Mesodermal cell (in vitro differentiated cells): ENCODE data around the gene OR51S1.
"Not testable (repeated sequence)": the region's sequence is repeated elsewhere in the genome, so short reads cannot be mapped to it uniquely, and the experiment has no call there.

Source experiments
- H3K27ac ChIP-seq: 2 replicates; pipeline ENCODE4 v1.7.0; 2013; ENCODE audit warnings: mild to moderate bottlenecking, low read depth, low read length, moderate library complexity; ENCODE audit not compliant: severe bottlenecking
- H3K36me3 ChIP-seq: 2 replicates; pipeline ENCODE4 v1.7.1; 2013; ENCODE audit warnings: mild to moderate bottlenecking, low read length, moderate library complexity; ENCODE audit not compliant: control insufficient read depth, insufficient read depth
- H3K4me1 ChIP-seq: one replicate; pipeline ENCODE4 v1.7.1; 2013; ENCODE audit warnings: mild to moderate bottlenecking, low read length; ENCODE audit not compliant: insufficient read depth, control insufficient read depth, poor library complexity, severe bottlenecking
- H3K4me3 ChIP-seq: 2 replicates; pipeline ENCODE4 v1.7.0; 2013; ENCODE audit warnings: low read length, control low read depth, mild to moderate bottlenecking; ENCODE audit not compliant: insufficient read depth, poor library complexity, severe bottlenecking; ENCODE audit errors: extremely low read depth
- H3K9me3 ChIP-seq: 2 replicates; pipeline ENCODE4 v1.7.1; 2013; ENCODE audit warnings: mild to moderate bottlenecking, low read length, moderate library complexity; ENCODE audit not compliant: control insufficient read depth
- WGBS, 2 experiments: methylation state at CpG; one replicate each; pipeline ENCODE4 v1.1.5; 2013; ENCODE audit warnings: missing lambda C conversion rate in 2 of 2; ENCODE audit not compliant: insufficient coverage in 2 of 2; 5-methylcytosine and 5-hydroxymethylcytosine counted together

OR51S1 gene

DNA sequence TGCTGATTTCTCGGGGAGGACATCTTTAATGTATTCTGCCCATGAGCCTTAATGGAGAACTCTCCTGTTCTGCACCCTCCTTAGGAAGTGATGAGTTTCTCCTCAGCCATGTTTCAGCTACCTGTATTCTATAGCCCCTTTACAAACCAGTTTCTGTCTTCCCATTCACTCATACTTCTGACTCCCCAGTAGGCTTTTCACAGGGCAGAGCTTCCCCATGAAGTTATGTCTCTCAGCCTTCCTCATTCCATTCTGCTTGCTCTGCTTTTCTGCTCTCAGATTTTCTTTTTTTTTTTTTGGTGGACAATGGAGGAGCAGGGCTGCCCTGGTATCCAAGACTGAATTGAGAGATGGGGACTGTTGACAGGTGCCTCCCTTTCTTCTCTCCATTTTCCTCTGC is 40.5 kb downstream of the OR51S1 start:
- no peak overlapping the region for H3K4me3 ChIP-seq
- no peaks in the 10 kb centered on the region for H3K4me1 ChIP-seq
- 88% methylated on average over 1 of the region's 1 CpG; no CpG with 5 or more reads in 1 of the 2 experiments for WGBS, 2 experiments
- no peaks in the 10 kb centered on the region for H3K36me3 ChIP-seq
- no peak overlapping the region for H3K27ac ChIP-seq
- H3K9me3 ChIP-seq = no peaks in the 10 kb centered on the region

DNA sequence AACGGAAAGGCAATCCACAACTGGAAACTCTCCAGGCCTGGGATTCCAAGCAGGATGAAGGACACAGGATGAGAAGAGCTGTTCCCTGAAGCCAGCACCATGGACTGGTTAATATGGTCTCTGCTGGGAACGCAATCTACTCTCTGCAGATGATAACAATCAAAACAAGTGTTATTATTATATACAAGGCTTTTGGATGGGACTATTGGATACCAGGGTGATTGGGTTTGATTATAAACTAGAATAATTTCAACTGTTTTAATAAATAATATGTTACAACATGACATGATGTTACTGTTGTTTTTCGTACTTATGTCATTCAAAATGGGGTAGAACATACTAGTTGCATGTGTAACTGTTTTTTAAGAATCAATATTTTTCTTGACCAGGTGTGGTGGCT is 44.7 kb downstream of the OR51S1 start, which contains the start of gene OR52R1:
TSS of gene OR52R1 (minus strand) at position 101 of the 400 bp plus-strand sequence. CDS start at position 101, 0 bp downstream.
- 86 to 100% methylated on average over 1 of the region's 3 CpGs for WGBS, 2 experiments
- Histone ChIP-seq H3K36me3 (no peaks in the 10 kb centered on the region), H3K9me3 (no peaks in the 10 kb centered on the region), H3K4me1 (no peaks in the 10 kb centered on the region), H3K4me3 (no peak within 1 kb of the TSS), H3K27ac (no peak within 1 kb of the TSS)

DNA sequence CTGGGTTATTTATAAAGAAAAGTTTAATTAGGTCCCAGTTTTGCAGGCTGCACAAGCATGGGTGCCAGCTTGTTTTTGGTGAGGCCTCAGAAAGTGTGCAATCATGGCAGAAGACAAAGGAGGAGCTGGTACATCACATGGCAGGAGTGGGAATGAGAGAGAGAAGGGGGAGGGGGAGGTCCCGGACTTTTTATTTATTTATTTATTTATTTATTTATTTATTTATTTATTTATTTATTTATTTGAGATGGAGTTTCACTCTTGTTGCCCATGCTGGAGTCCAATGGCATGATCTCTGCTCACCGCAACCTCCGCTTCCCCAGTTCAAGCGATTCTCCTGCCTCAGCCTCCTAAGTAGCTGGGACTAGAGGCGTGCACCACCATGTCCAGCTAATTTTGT is 47.7 kb downstream of the OR51S1 start:
- H3K4me3 ChIP-seq = not testable (repeated sequence)
- 79 to 100% methylated on average over 1 to 3 of the region's 5 CpGs for WGBS, 2 experiments

DNA sequence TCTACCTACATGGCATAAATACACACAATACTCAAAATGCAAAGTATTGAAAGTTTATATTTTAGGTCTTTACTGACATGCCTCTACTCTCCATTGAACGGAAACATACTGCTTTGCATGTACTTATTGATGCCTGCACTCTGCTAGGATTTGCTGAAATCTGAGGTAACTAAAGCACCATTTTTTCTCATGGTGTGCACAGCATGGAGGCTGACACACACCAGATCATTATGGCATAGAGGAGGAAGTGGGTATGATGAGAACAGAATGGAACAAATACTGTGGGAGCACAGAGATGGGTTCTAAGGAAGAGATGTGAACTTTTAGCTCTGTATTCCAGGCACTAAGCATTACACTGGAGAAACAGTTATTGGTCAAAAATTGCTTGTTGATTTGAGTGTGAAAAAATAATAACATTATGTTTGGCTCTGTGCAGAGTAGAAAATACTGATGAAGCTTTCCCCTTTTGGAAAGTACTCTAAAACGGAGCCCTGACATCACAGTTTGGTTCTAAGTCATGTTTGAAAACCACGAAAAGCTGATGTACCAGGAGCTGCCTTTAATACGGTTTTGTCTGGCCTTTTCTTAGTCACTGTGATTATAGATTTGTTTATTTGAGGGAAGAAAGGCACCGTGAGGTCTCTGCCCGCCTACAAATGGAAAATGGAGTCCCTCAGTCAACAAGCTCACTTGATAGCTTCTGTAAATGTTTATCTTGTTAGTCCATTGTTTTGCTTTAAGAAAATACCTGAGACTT is 50.4 kb downstream of the OR51S1 start:
- no peaks in the 10 kb centered on the region for H3K4me1 ChIP-seq
- no peaks in the 10 kb centered on the region for H3K36me3 ChIP-seq
- H3K27ac ChIP-seq = no peak overlapping the region
- H3K4me3 ChIP-seq = no peak overlapping the region
- WGBS, 2 experiments = 88 to 93% methylated on average over 4 to 6 of the region's 6 CpGs
- no peaks in the 10 kb centered on the region for H3K9me3 ChIP-seq

More for the DNA sequence above, 47.7 kb downstream of the OR51S1 start:
- H3K27ac ChIP-seq, H3K4me1 ChIP-seq, H3K9me3 ChIP-seq, H3K36me3 ChIP-seq: not testable (repeated sequence)
